Pancreas (tissue), 10 donors: ENCODE measurements around the gene HK3. TPM values are rescaled to one million over a fixed set of nuclear protein-coding genes. Genes with fewer than 3 reads are reported as not detected.

ENCODE experiments used
- ATAC-seq, 4 donors: fragments of 200-7000 bp; cut with Tn5 transposase; one replicate each; pipeline versions ENCODE4 v1.8.0 to v1.9.1; 2020; ENCODE audit warnings: mild to moderate bottlenecking in 4 of 4, moderate library complexity in 4 of 4
- DNase-seq, 6 donors: peaks; one replicate each; pipeline ENCODE4 v3.0.0-alpha.2; 2020
- FAIRE-seq: peaks from 2 replicates; lab custom pipeline; 2012; peaks lifted over from hg19 to GRCh38; lab: Jason Lieb, UNC
- H3K27ac ChIP-seq, 4 donors: fragments of 200-600 bp; sonication (generic); 1 replicate in 3 of 4; 2 replicates in 1 of 4; pipeline versions ENCODE4 v1.5.0 to v1.8.0; 2020
- H3K27me3 ChIP-seq, 4 donors: fragments of 200-600 bp; one replicate each; pipeline ENCODE4 v1.8.0; 2021
- H3K36me3 ChIP-seq, 3 donors: fragments of 200-600 bp; sonication (generic) in 1 of 3; one replicate each; pipeline versions ENCODE4 v1.5.0 to v1.8.0; 2020 to 2021
- H3K4me1 ChIP-seq, 3 donors: fragments of 200-600 bp; one replicate each; pipeline ENCODE4 v1.8.0; 2021
- H3K4me3 ChIP-seq, 4 donors: fragments of 200-600 bp; sonication (generic) in 2 of 4; one replicate each; pipeline versions ENCODE4 v1.5.0 to v1.8.0; 2020 to 2021
- H3K9me3 ChIP-seq, 4 donors: fragments of 200-600 bp; one replicate each; pipeline ENCODE4 v1.8.0; 2021
- WGBS, 2 donors: extraction: QIAGEN DNeasy Blood & Tissue Kit; methylation state at CpG; one replicate each; pipeline ENCODE4 v1.1.7; 2013; 5-methylcytosine and 5-hydroxymethylcytosine counted together
- intact Hi-C, 3 donors: fragments of 100-400 bp; cut with DNase I; formaldehyde crosslinking; loops; one replicate each; pipeline versions ENCODE4 v1.11.1 to v1.14.2; 2022
- polyA plus RNA-seq, 2 donors: library from polyadenylated mRNA; stranded (reverse); fragments of 200-250 nt; gene quantifications; one replicate each; pipeline ENCODE4 v1.2.3, GENCODE V29; 2013
- total RNA-seq, 6 donors: library from RNA; stranded (reverse); fragmentation: NEBNext Ultra II Directional in 4 of 6; extraction: Animal tissue kit (Norgen Biotek cat#: 25700) in 4 of 6; gene quantifications; one replicate each; pipeline versions ENCODE4 v1.2.1 to v1.2.4, GENCODE V29; 2021 to 2023
- TF ChIP-seq, protein P1 (sequence below), 4 donors: fragments of 200-600 bp; sonication (generic) in 3 of 4; IDR thresholded peaks; one replicate each; pipeline versions ENCODE4 v1.5.0 to v1.8.0; 2021; ENCODE audit warnings: antibody characterized with exemption in 4 of 4
- donor health status: healthy with polysubstance abuse.
- donor health status: DM: no; HTN: no; CAD: no; lungs with moderate emphysema.
- donor health status: DM: no; HTN: no; CAD: no.
- donor health status: control.
- donor health status: control.
- donor health status: Bipolar disorder and iron deficiency.
- donor health status: DM: yes; HTN: yes; CAD: no.
- donor health status: DM: no; HTN: no; CAD: no.
- donor health status: DM: no; HTN: no; CAD: no.
- donor health status: DM: yes; HTN: yes; CAD: no.

Gene HK3
- total and polyA plus RNA-seq, 8 donors, result 0.24 to 6.6 (median 3.3) TPM

DNA sequence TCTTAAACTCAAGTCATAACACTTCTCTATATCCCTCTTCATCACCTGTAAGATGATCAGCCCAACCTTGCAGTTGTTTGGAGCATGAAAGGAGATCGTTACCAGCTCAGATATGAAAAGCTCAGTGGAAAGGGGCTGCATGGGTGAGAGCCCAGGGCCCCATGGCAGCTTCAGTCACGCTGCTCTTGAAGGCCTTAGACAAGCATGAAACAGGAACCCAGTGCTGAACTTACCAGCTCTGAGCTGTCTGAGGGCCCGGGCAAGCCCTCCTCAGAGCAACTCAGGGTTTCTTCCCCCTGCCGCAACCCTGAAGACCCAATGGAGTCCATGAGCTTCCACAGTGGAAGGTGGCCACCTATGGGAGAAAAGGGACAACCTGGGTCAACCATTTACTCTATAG lies 3.3 kb downstream of the HK3 start:
- DNase-seq (no peak), ATAC-seq (no peak), FAIRE-seq (no peak)
- H3K4me1 ChIP-seq, result no peaks in the 10 kb centered on the region
- no peaks in the 10 kb centered on the region for H3K9me3 ChIP-seq
- H3K27ac ChIP-seq, result no peak overlapping the region
- 80 to 83% methylated on average over 4 of the region's 4 CpGs for WGBS, 2 donors
- no peaks in the 10 kb centered on the region for H3K36me3 ChIP-seq
- no peaks in the 10 kb centered on the region for H3K27me3 ChIP-seq
- no peak overlapping the region for H3K4me3 ChIP-seq
- intact Hi-C loops, result no loop called here
- TF ChIP-seq, protein P1, sequence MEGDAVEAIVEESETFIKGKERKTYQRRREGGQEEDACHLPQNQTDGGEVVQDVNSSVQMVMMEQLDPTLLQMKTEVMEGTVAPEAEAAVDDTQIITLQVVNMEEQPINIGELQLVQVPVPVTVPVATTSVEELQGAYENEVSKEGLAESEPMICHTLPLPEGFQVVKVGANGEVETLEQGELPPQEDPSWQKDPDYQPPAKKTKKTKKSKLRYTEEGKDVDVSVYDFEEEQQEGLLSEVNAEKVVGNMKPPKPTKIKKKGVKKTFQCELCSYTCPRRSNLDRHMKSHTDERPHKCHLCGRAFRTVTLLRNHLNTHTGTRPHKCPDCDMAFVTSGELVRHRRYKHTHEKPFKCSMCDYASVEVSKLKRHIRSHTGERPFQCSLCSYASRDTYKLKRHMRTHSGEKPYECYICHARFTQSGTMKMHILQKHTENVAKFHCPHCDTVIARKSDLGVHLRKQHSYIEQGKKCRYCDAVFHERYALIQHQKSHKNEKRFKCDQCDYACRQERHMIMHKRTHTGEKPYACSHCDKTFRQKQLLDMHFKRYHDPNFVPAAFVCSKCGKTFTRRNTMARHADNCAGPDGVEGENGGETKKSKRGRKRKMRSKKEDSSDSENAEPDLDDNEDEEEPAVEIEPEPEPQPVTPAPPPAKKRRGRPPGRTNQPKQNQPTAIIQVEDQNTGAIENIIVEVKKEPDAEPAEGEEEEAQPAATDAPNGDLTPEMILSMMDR (IDR thresholded peaks at IDR 0.05), result no peak

GRCh38 chr5:176894298-176894697 lies 4.8 kb downstream of the HK3 start:
- DNase-seq, result no peak
- Histone ChIP-seq H3K27me3 (no peaks in the 10 kb centered on the region), H3K9me3 (no peaks in the 10 kb centered on the region), H3K36me3 (no peaks in the 10 kb centered on the region), H3K4me3 (no peak overlapping the region), H3K4me1 (no peaks in the 10 kb centered on the region), H3K27ac (no peak overlapping the region)
- TF ChIP-seq, protein P1 (IDR thresholded peaks at IDR 0.05), result no peak
- FAIRE-seq, result no peak
- WGBS, 2 donors, result 91 to 94% methylated on average over 6 of the region's 6 CpGs
- ATAC-seq, result no peak
- intact Hi-C loops, result no loop called here

GRCh38 chr5:176892663-176893062 lies 6.5 kb downstream of the HK3 start:
- FAIRE-seq, result no peak

GRCh38 chr5:176891331-176891958 lies 7.7 kb downstream of the HK3 start:
- FAIRE-seq (no peak), ATAC-seq (no peak), DNase-seq (no peak)
- intact Hi-C loops, result no loop called here
- no peaks in the 10 kb centered on the region for H3K36me3 ChIP-seq
- no peaks in the 10 kb centered on the region for H3K4me1 ChIP-seq
- no peaks in the 10 kb centered on the region for H3K27me3 ChIP-seq
- H3K9me3 ChIP-seq, result no peaks in the 10 kb centered on the region
- 84 to 87% methylated on average over 9 of the region's 9 CpGs for WGBS, 2 donors
- no peak overlapping the region for H3K27ac ChIP-seq
- H3K4me3 ChIP-seq, result no peak overlapping the region
- TF ChIP-seq, protein P1 (IDR thresholded peaks at IDR 0.05), result no peak

More at GRCh38 chr5:176892663-176893062, 6.5 kb downstream of the HK3 start:
- Histone ChIP-seq H3K4me1 (no peaks in the 10 kb centered on the region), H3K9me3 (no peaks in the 10 kb centered on the region), H3K36me3 (no peaks in the 10 kb centered on the region), H3K27ac (no peak overlapping the region), H3K27me3 (no peaks in the 10 kb centered on the region), H3K4me3 (no peak overlapping the region)
- TF ChIP-seq, protein P1 (IDR thresholded peaks at IDR 0.05), result no peak
- DNase-seq, result no peak
- intact Hi-C loops, result no loop called here
- ATAC-seq, result no peak
- WGBS, 2 donors, result 65% methylated on average over 3 of the region's 3 CpGs
